HL-60 (cell line): ENCODE measurements around the gene MYO6.

Source experiments
- DNase-seq, 2 experiments: peaks; one replicate each; pipeline ENCODE4 v3.0.0-alpha.2; 2010 to 2020; ENCODE audit warnings: low read depth in 1 of 2, low spot score in 1 of 2
- H3K27ac ChIP-seq: fragments of 250-450 bp; sonication (Bioruptor Pico); replicated peaks from 2 replicates; pipeline ENCODE4 v1.5.1; 2020; ENCODE audit warnings: mild to moderate bottlenecking, moderate library complexity
- H3K27me3 ChIP-seq: fragments of 250-450 bp; sonication (Bioruptor Pico); 2 replicates; pipeline ENCODE4 v1.5.1; 2021; ENCODE audit warnings: mild to moderate bottlenecking, moderate library complexity; ENCODE audit not compliant: insufficient read depth, poor library complexity, severe bottlenecking
- H3K4me3 ChIP-seq: replicated peaks from 2 replicates; pipeline ENCODE4 v1.5.1; 2011; ENCODE audit warnings: mild to moderate bottlenecking, control low read depth, low read length; ENCODE audit not compliant: insufficient read depth
- CTCF ChIP-seq: IDR thresholded peaks from one replicate; pipeline ENCODE4 v1.5.1; 2011; ENCODE audit warnings: low read length, control low read depth, inconsistent platforms; ENCODE audit not compliant: insufficient read depth
- GABPA ChIP-seq: IDR thresholded peaks from 2 replicates; pipeline ENCODE4 v1.6.1; 2012; ENCODE audit warnings: low read depth
- POLR2AphosphoS5 ChIP-seq: IDR thresholded peaks from 2 replicates; pipeline ENCODE4 v1.6.1; 2012; ENCODE audit warnings: low read depth
- SPI1 ChIP-seq: IDR thresholded peaks from 2 replicates; pipeline ENCODE4 v1.6.1; 2012; ENCODE audit warnings: low read depth, mild to moderate bottlenecking, borderline replicate concordance
- TF ChIP-seq, protein P1 (sequence below): IDR thresholded peaks from 2 replicates; pipeline ENCODE4 v1.6.1; 2012; ENCODE audit warnings: low read depth; ENCODE audit not compliant: insufficient replicate concordance

Gene MYO6

GRCh38 chr6:75892384-75892783 lies 143.3 kb downstream of the MYO6 start:
- no peaks in the 10 kb centered on the region for H3K27me3 ChIP-seq
- DNase-seq, result no peak
- H3K27ac ChIP-seq, result no peak overlapping the region
- no peak overlapping the region for H3K4me3 ChIP-seq
- TF ChIP-seq, protein P1, sequence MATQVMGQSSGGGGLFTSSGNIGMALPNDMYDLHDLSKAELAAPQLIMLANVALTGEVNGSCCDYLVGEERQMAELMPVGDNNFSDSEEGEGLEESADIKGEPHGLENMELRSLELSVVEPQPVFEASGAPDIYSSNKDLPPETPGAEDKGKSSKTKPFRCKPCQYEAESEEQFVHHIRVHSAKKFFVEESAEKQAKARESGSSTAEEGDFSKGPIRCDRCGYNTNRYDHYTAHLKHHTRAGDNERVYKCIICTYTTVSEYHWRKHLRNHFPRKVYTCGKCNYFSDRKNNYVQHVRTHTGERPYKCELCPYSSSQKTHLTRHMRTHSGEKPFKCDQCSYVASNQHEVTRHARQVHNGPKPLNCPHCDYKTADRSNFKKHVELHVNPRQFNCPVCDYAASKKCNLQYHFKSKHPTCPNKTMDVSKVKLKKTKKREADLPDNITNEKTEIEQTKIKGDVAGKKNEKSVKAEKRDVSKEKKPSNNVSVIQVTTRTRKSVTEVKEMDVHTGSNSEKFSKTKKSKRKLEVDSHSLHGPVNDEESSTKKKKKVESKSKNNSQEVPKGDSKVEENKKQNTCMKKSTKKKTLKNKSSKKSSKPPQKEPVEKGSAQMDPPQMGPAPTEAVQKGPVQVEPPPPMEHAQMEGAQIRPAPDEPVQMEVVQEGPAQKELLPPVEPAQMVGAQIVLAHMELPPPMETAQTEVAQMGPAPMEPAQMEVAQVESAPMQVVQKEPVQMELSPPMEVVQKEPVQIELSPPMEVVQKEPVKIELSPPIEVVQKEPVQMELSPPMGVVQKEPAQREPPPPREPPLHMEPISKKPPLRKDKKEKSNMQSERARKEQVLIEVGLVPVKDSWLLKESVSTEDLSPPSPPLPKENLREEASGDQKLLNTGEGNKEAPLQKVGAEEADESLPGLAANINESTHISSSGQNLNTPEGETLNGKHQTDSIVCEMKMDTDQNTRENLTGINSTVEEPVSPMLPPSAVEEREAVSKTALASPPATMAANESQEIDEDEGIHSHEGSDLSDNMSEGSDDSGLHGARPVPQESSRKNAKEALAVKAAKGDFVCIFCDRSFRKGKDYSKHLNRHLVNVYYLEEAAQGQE, result no peak
- TF ChIP-seq GABPA, result no peak
- no peak for TF ChIP-seq SPI1
- no peak for TF ChIP-seq CTCF
- TF ChIP-seq POLR2AphosphoS5, result no peak

DNA sequence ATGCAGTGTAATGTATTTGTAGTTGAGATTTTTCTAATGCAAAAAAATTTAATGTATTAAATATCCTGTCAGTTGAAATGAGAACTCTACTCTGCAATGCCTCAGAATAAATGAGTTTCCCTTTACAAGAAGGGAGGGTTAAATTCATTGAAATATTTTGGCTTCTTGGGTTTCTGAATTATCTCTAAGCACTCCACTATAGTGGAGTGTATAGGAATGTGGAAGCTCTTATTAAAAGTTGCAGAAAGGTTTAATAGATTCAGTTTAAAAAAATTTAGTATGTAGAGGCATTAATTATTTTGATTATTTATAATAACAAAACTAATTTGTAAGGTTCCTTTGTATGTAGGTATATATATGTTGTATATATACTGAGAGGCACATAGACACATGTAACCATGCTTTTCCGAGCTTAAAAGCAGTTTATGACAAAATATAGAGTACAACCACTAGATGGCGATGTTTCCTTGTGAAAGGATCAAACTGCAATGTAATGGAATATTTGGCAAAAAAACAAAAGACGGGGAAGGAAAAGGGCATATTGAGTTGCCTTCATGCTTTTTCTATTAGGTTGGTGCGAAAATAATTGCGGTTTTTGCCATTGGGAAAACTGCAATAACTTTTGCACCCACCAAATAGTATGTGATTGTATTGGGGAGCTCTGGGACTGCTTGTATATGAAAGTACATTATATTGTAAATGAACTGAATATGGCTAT lies 144.2 kb downstream of the MYO6 start:
- Histone ChIP-seq H3K4me3 (no peak overlapping the region), H3K27ac (no peak overlapping the region), H3K27me3 (no peaks in the 10 kb centered on the region)
- DNase-seq, result peak; percentile 13 to 18
- TF ChIP-seq GABPA (no peak), SPI1 (no peak), CTCF (no peak), POLR2AphosphoS5 (no peak)
- TF ChIP-seq, protein P1, result no peak

DNA sequence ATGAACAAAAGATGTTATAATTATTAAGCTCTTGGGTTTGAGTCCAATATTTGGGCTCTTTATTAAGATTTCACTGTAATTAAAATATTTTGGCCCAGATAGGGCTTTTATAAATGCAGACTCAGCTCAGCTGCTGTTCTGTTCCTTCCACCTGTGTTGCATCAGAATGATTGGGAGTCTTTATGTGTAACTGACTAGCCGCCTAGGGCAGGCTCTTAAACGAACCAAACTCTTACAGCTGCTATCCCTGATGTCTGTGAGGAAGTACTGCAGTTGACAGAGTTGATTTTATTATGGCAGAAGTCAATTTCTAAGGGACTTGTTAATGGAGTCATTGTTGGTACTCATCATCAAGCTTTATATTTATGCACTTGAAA lies 144.7 kb downstream of the MYO6 start:
- no peak overlapping the region for H3K27ac ChIP-seq
- TF ChIP-seq CTCF (no peak), SPI1 (no peak), GABPA (no peak), POLR2AphosphoS5 (no peak)
- TF ChIP-seq, protein P1, result no peak
- no peak overlapping the region for H3K4me3 ChIP-seq
- no peaks in the 10 kb centered on the region for H3K27me3 ChIP-seq
- DNase-seq, result no peak
